ENCODE results near the gene BAZ1A.

DNA sequence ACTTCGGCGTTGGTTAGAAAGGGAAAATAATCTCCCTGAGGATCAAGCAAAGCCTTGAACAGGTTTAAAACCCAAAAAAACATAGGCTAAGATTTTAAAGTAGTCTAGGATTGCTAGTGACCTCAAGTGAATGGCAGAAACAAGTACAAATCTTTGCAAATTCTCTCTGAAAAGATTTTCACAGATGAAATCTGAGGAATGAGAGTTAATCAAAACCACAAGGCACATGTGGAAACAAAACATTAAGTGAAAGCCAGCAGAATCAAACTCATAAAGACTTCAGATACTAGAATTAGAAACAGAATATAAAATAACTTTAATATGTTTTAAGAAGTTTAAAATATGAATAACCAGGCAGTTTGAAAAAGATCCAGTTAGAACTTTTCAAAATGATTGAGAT lies 108.6 kb downstream of the BAZ1A start:
- TF ChIP-seq, protein P1, sequence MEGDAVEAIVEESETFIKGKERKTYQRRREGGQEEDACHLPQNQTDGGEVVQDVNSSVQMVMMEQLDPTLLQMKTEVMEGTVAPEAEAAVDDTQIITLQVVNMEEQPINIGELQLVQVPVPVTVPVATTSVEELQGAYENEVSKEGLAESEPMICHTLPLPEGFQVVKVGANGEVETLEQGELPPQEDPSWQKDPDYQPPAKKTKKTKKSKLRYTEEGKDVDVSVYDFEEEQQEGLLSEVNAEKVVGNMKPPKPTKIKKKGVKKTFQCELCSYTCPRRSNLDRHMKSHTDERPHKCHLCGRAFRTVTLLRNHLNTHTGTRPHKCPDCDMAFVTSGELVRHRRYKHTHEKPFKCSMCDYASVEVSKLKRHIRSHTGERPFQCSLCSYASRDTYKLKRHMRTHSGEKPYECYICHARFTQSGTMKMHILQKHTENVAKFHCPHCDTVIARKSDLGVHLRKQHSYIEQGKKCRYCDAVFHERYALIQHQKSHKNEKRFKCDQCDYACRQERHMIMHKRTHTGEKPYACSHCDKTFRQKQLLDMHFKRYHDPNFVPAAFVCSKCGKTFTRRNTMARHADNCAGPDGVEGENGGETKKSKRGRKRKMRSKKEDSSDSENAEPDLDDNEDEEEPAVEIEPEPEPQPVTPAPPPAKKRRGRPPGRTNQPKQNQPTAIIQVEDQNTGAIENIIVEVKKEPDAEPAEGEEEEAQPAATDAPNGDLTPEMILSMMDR (conservative IDR thresholded peaks at IDR 0.05), result no peak
- no peak for TF ChIP-seq EZH2 (IDR thresholded peaks at IDR 0.05; ENCODE audit: low read depth)
